Astrocyte of the cerebellum (primary cell): ENCODE measurements around the gene ZNF331.

Experiments
- DNase-seq: peaks from one replicate; pipeline ENCODE4 v3.0.0-alpha.2; 2011; ENCODE audit warnings: low read depth
- H3K4me3 ChIP-seq: 2 replicates; pipeline ENCODE4 v1.5.1; 2011; ENCODE audit warnings: mild to moderate bottlenecking, low read depth, low read length, moderate library complexity
- CTCF ChIP-seq: IDR thresholded peaks from 2 replicates; pipeline ENCODE4 v1.5.1; 2012; ENCODE audit warnings: low read length, low read depth, moderate library complexity, mild to moderate bottlenecking; ENCODE audit errors: missing control alignments
- in situ Hi-C: cut with HindIII; loops from 2 replicates; pipeline ENCODE4 v1.10.0; 2017; ENCODE audit warnings: low sequenced_read_pairs

Gene ZNF331

GRCh38 chr19:53606031-53606430, 68.1 kb downstream of the ZNF331 start:
- in situ Hi-C loops: no loop called here
- no peak for TF ChIP-seq CTCF
- no peak overlapping the region for H3K4me3 ChIP-seq
- DNase-seq: no peak

- H3K4me3 ChIP-seq: no peak overlapping the region
- in situ Hi-C loops: no loop called here
- TF ChIP-seq CTCF: no peak
- no peak for DNase-seq
Measured at GRCh38 chr19:53608381-53608780, 70.4 kb downstream of the ZNF331 start.

GRCh38 chr19:53612762-53613526, 75.0 kb downstream of the ZNF331 start:
- no peak for TF ChIP-seq CTCF
- in situ Hi-C loops: no loop called here
- no peak overlapping the region for H3K4me3 ChIP-seq
- DNase-seq: no peak

- DNase-seq: no peak
- H3K4me3 ChIP-seq: no peak overlapping the region
- no peak for TF ChIP-seq CTCF
- in situ Hi-C loops: no loop called here
Measured at GRCh38 chr19:53621885-53622740, 84.2 kb downstream of the ZNF331 start.

GRCh38 chr19:53624771-53625545, 87.0 kb downstream of the ZNF331 start:
- H3K4me3 ChIP-seq: no peak overlapping the region
- TF ChIP-seq CTCF: no peak
- in situ Hi-C loops: no loop called here
- no peak for DNase-seq

- no peak for DNase-seq
- no peak overlapping the region for H3K4me3 ChIP-seq
- in situ Hi-C loops: no loop called here
- TF ChIP-seq CTCF: no peak
Measured at GRCh38 chr19:53626486-53626885, 88.5 kb downstream of the ZNF331 start.
